Activated T-cell treated with anti-CD3 and anti-CD28 coated beads, Interleukin-2, amount 50 U/mL, for 1 hour (primary cell): ENCODE measurements around the gene SLCO2A1.

Source experiments
- DNase-seq: peaks from one replicate; pipeline ENCODE4 v3.0.0-alpha.2; 2020

The SLCO2A1 gene

GRCh38 chr3:134060561-134061385, 31.0 kb upstream of the SLCO2A1 start:
- DNase-seq = no peak

- DNase-seq = no peak
These were observed 30.2 kb upstream of the SLCO2A1 start for GRCh38 chr3:134059671-134060560.

- DNase-seq = no peak
These were observed 29.4 kb upstream of the SLCO2A1 start for GRCh38 chr3:134059035-134059601.

- DNase-seq = no peak
These were observed 28.0 kb upstream of the SLCO2A1 start for GRCh38 chr3:134057654-134058110.

- no peak for DNase-seq
These were observed 27.4 kb upstream of the SLCO2A1 start for GRCh38 chr3:134057006-134057653.

- DNase-seq = no peak
These were observed 26.8 kb upstream of the SLCO2A1 start for GRCh38 chr3:134056464-134056891.

GRCh38 chr3:134055661-134056060, 25.9 kb upstream of the SLCO2A1 start:
- no peak for DNase-seq

- no peak for DNase-seq
These were observed 25.2 kb upstream of the SLCO2A1 start for GRCh38 chr3:134054881-134055280.

GRCh38 chr3:134054231-134054630, 24.5 kb upstream of the SLCO2A1 start:
- DNase-seq = no peak

- no peak for DNase-seq
These were observed 22.6 kb upstream of the SLCO2A1 start for GRCh38 chr3:134052370-134052769.

- DNase-seq = no peak
These were observed 20.0 kb upstream of the SLCO2A1 start for GRCh38 chr3:134049676-134050075.

- no peak for DNase-seq
These were observed 18.7 kb upstream of the SLCO2A1 start for GRCh38 chr3:134048278-134048996.

GRCh38 chr3:134044459-134044858, 14.7 kb upstream of the SLCO2A1 start:
- DNase-seq = no peak

- no peak for DNase-seq
These were observed 10.3 kb upstream of the SLCO2A1 start for GRCh38 chr3:134040066-134040465.

- DNase-seq = no peak
These were observed 9.6 kb upstream of the SLCO2A1 start for GRCh38 chr3:134039161-134039862.

GRCh38 chr3:134038716-134039115, 9.0 kb upstream of the SLCO2A1 start:
- DNase-seq = no peak

GRCh38 chr3:134038071-134038491, 8.4 kb upstream of the SLCO2A1 start:
- no peak for DNase-seq

GRCh38 chr3:134037168-134037567, 7.4 kb upstream of the SLCO2A1 start:
- DNase-seq = no peak

- DNase-seq = no peak
These were observed 6.6 kb upstream of the SLCO2A1 start for GRCh38 chr3:134036291-134036690.

- no peak for DNase-seq
These were observed 6.1 kb upstream of the SLCO2A1 start for GRCh38 chr3:134035836-134036235.

GRCh38 chr3:134034005-134034785, 4.5 kb upstream of the SLCO2A1 start:
- DNase-seq = no peak
